Retinal pigment epithelial cell (primary cell): ENCODE data around the gene SIX6.

ENCODE experiments used
- DNase-seq: peaks from one replicate; pipeline ENCODE4 v3.0.0-alpha.2; 2010; ENCODE audit warnings: low read depth
- H3K4me3 ChIP-seq: 2 replicates; pipeline ENCODE4 v1.5.1; 2011; ENCODE audit warnings: mild to moderate bottlenecking, low read length, control low read depth, moderate library complexity
- CTCF ChIP-seq: conservative IDR thresholded peaks from 2 replicates; pipeline ENCODE4 v1.5.1; 2011; ENCODE audit warnings: low read depth, low read length, control low read depth, inconsistent platforms

SIX6 gene

DNA sequence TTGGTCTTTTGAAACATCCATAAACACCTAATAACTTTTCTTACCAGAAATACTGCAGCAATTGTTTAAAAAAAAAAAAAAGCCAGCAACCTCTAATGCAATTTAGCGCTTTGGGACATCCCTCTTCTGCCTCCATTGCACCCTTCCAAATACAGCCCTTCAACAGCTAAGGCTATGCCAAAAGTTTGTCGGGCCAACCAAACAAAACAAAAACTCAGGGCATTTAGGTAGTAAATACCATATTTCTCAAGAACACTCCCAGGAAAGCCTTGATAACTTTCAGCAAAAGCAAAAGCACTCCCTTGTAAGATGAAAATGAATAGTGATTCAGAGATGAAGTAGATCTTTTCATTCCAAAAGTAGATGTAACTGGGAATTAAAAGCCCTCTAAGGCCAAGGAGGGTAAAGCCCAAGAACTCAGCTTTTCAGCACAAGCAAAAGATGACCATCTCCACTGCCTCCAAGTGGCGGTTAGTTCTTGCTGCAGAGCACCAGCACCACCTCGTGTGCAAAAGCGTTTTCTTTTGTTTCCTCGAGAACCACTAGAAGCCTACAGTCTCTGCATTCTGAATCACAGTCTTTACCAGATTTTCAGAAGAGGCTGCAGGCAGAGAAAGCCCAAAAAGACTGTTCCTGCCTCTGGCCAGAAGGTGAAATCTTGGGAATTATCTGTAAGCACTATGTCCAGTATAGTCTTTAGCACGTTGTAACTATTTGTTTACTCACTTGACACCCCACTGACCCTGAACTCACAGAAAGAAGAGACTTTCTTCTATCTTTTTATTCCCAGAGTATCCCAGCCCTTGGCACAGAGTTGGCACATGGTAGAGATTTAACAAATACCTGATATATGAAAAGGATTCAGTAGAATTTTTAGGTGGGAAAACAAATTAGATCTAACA, 53.1 kb downstream of the SIX6 start:
- TF ChIP-seq CTCF = peak; percentile 79
- no peak for DNase-seq

More for the DNA sequence above, 53.1 kb downstream of the SIX6 start:
- H3K4me3 ChIP-seq = no peak overlapping the region
